ENCODE data around the gene KRTAP10-9. TPM values are rescaled to one million over a fixed set of nuclear protein-coding genes. Genes with fewer than 3 reads are reported as not detected.

Gene KRTAP10-9
- total RNA-seq, 2 experiments from 2014 or later, result not detected

GRCh38 chr21:44650973-44651675, 24.2 kb downstream of the KRTAP10-9 start:
- Mint-ChIP-seq H3K36me3 (ENCODE audit: low read depth) (peaks cover 11% of the 10 kb centered on the region), H3K27ac (no peak overlapping the region), H3K27me3 (no peaks in the 10 kb centered on the region), H3K4me1 (ENCODE audit: low read depth) (peaks cover 19% of the 10 kb centered on the region), H3K9me3 (peaks cover 4% of the 10 kb centered on the region), H3K4me3 (no peak overlapping the region)
- intact Hi-C loops (cut with DNase I, micrococcal nuclease), result loop anchor here in 1 of 2 experiments (5.0 kb wide), 1 partner anchor 34 kb away; no protein-coding TSS in a partner anchor
- DNase-seq (peak in 1 of 14 experiments; percentile 3), ATAC-seq (ENCODE audit: poor library complexity) (no peak)
- H3K27ac ChIP-seq (ENCODE audit: low read depth in 1 of 2, low read length in 2 of 2), result no peak overlapping the region
- H3K36me3 ChIP-seq (ENCODE audit: insufficient read depth, low read length), result no peaks in the 10 kb centered on the region
- ChIA-PET POLR2A (no interaction called here), CTCF (interaction anchor here (0.7 kb wide), 1 partner anchor 129 kb away, joined by 4 read pairs; no protein-coding TSS in a partner anchor)
- H3K4me3 ChIP-seq (ENCODE audit: low read length), result no peak overlapping the region
- H3K9me3 ChIP-seq (ENCODE audit: control insufficient read depth in 1 of 2, insufficient read depth in 1 of 2, low read length in 2 of 2), result peaks cover 4 to 29% of the 10 kb centered on the region in 2 experiments
- no peaks in the 10 kb centered on the region for H3K27me3 ChIP-seq (ENCODE audit: control insufficient read depth in 1 of 2, insufficient read depth in 2 of 2, low read length in 2 of 2)
- no peak for TF ChIP-seq CTCF (IDR thresholded peaks at IDR 0.05)
- peaks cover 29% of the 10 kb centered on the region for H3K4me1 ChIP-seq (ENCODE audit: insufficient read depth, low read length)

GRCh38 chr21:44653123-44653522, 26.2 kb downstream of the KRTAP10-9 start:
- H3K36me3 Mint-ChIP-seq (ENCODE audit: low read depth), result peaks cover 31% of the 10 kb centered on the region
- peaks cover 39% of the 10 kb centered on the region for H3K4me1 Mint-ChIP-seq (ENCODE audit: low read depth)
- TF ChIP-seq CTCF (IDR thresholded peaks at IDR 0.05), result no peak
- no peaks in the 10 kb centered on the region for H3K27me3 ChIP-seq (ENCODE audit: control insufficient read depth in 1 of 2, insufficient read depth in 2 of 2, low read length in 2 of 2)
- POLR2A ChIA-PET, result interaction anchor here (1.0 kb wide), 1 partner anchor 35 kb away, joined by 5 read pairs; no protein-coding TSS in a partner anchor
- H3K4me3 Mint-ChIP-seq, result no peak overlapping the region
- H3K27ac Mint-ChIP-seq, result peak overlapping the region; percentile 88
- DNase-seq (peak in 1 of 14 experiments; percentile 49), ATAC-seq (ENCODE audit: poor library complexity) (no peak)
- no peaks in the 10 kb centered on the region for H3K36me3 ChIP-seq (ENCODE audit: insufficient read depth, low read length)
- intact Hi-C loops (cut with DNase I, micrococcal nuclease), result loop anchor here in 1 of 2 experiments (5.0 kb wide), 1 partner anchor 36 kb away; no protein-coding TSS in a partner anchor
- no peaks in the 10 kb centered on the region for H3K27me3 Mint-ChIP-seq
- no peak overlapping the region for H3K4me3 ChIP-seq (ENCODE audit: low read length)
- CTCF ChIA-PET, result no interaction called here
- H3K4me1 ChIP-seq (ENCODE audit: insufficient read depth, low read length), result peaks cover 45% of the 10 kb centered on the region
- H3K9me3 ChIP-seq (ENCODE audit: control insufficient read depth in 1 of 2, insufficient read depth in 1 of 2, low read length in 2 of 2), result peaks cover 14 to 39% of the 10 kb centered on the region in 2 experiments
- peaks cover 16% of the 10 kb centered on the region for H3K9me3 Mint-ChIP-seq
- no peak overlapping the region for H3K27ac ChIP-seq (ENCODE audit: low read depth in 1 of 2, low read length in 2 of 2)

- Mint-ChIP-seq H3K36me3 (ENCODE audit: low read depth) (peaks cover 39% of the 10 kb centered on the region), H3K9me3 (peaks cover 16% of the 10 kb centered on the region), H3K27me3 (no peaks in the 10 kb centered on the region), H3K4me3 (peak overlapping the region; percentile 71), H3K4me1 (ENCODE audit: low read depth) (peaks cover 47% of the 10 kb centered on the region), H3K27ac (peak overlapping the region; percentile 88)
- ChIA-PET CTCF (no interaction called here), POLR2A (interaction anchor here (1.0 kb wide), 1 partner anchor 35 kb away, joined by 5 read pairs; no protein-coding TSS in a partner anchor)
- H3K4me1 ChIP-seq (ENCODE audit: insufficient read depth, low read length), result peaks cover 53% of the 10 kb centered on the region
- no peak overlapping the region for H3K4me3 ChIP-seq (ENCODE audit: low read length)
- H3K27me3 ChIP-seq (ENCODE audit: control insufficient read depth in 1 of 2, insufficient read depth in 2 of 2, low read length in 2 of 2), result no peaks in the 10 kb centered on the region
- no peak for TF ChIP-seq CTCF (IDR thresholded peaks at IDR 0.05)
- H3K36me3 ChIP-seq (ENCODE audit: insufficient read depth, low read length), result no peaks in the 10 kb centered on the region
- ATAC-seq (ENCODE audit: poor library complexity) (peak; percentile 58), DNase-seq (peak; percentile 40 to 92 (median 63))
- peaks cover 14 to 39% of the 10 kb centered on the region in 2 experiments for H3K9me3 ChIP-seq (ENCODE audit: control insufficient read depth in 1 of 2, insufficient read depth in 1 of 2, low read length in 2 of 2)
- peak overlapping the region; percentile 15 to 61 for H3K27ac ChIP-seq (ENCODE audit: low read depth in 1 of 2, low read length in 2 of 2)
- intact Hi-C loops (cut with DNase I, micrococcal nuclease), result loop anchor here in 1 of 2 experiments (5.0 kb wide), 1 partner anchor 37 kb away; no protein-coding TSS in a partner anchor
Measured at GRCh38 chr21:44653656-44654575, 27.0 kb downstream of the KRTAP10-9 start.
